GM23248 (cell line): ENCODE data around the gene NDUFAB1. TPM values are rescaled to one million over a fixed set of nuclear protein-coding genes. Genes with fewer than 3 reads are reported as not detected.
"Not testable (repeated sequence)": the region's sequence is repeated elsewhere in the genome, so short reads cannot be mapped to it uniquely, and the experiment has no call there.

Experiments used
- DNase-seq: peaks from one replicate; pipeline ENCODE4 v3.0.0-alpha.2; 2015
- H2AFZ ChIP-seq: fragments of 200-600 bp; sonication (generic); 2 replicates; pipeline ENCODE4 v1.6.1; 2016; ENCODE audit warnings: antibody characterized with exemption
- H3F3A ChIP-seq: fragments of 200-600 bp; sonication (generic); 2 replicates; pipeline ENCODE4 v1.6.1; 2016; ENCODE audit warnings: mild to moderate bottlenecking, antibody characterized with exemption, mixed run types; ENCODE audit not compliant: insufficient read depth
- H3K27ac ChIP-seq: fragments of 200-600 bp; sonication (generic); 2 replicates; pipeline ENCODE4 v1.5.1; 2016; ENCODE audit warnings: mild to moderate bottlenecking
- H3K27me3 ChIP-seq: fragments of 200-600 bp; sonication (generic); replicated peaks from 2 replicates; pipeline ENCODE4 v1.6.1; 2016; ENCODE audit warnings: mild to moderate bottlenecking; ENCODE audit not compliant: insufficient read depth
- H3K36me3 ChIP-seq: fragments of 200-600 bp; sonication (generic); 2 replicates; pipeline ENCODE4 v1.6.1; 2016; ENCODE audit warnings: low read depth, mild to moderate bottlenecking
- H3K4me1 ChIP-seq: fragments of 200-600 bp; sonication (generic); 2 replicates; pipeline ENCODE4 v1.6.1; 2016; ENCODE audit warnings: mild to moderate bottlenecking; ENCODE audit not compliant: insufficient read depth
- H3K4me2 ChIP-seq: fragments of 200-600 bp; sonication (generic); one replicate; pipeline ENCODE4 v1.6.1; 2016; ENCODE audit warnings: mild to moderate bottlenecking; ENCODE audit not compliant: unreplicated experiment
- H3K4me3 ChIP-seq: fragments of 200-600 bp; sonication (generic); 2 replicates; pipeline ENCODE4 v1.5.1; 2016; ENCODE audit warnings: mild to moderate bottlenecking
- H3K79me2 ChIP-seq: fragments of 200-600 bp; sonication (generic); 2 replicates; pipeline ENCODE4 v1.6.1; 2016; ENCODE audit warnings: mild to moderate bottlenecking; ENCODE audit not compliant: insufficient read depth
- H3K9ac ChIP-seq: fragments of 200-600 bp; sonication (generic); 2 replicates; pipeline ENCODE4 v1.6.1; 2016; ENCODE audit warnings: mild to moderate bottlenecking
- H3K9me2 ChIP-seq: fragments of 200-600 bp; sonication (generic); 2 replicates; pipeline ENCODE4 v1.6.1; 2016; ENCODE audit warnings: mixed run types, mild to moderate bottlenecking, moderate library complexity; ENCODE audit not compliant: insufficient read depth
- H3K9me3 ChIP-seq: fragments of 200-600 bp; sonication (generic); one replicate; pipeline ENCODE4 v1.6.1; 2017; ENCODE audit warnings: low read depth
- H4K20me1 ChIP-seq: fragments of 200-600 bp; sonication (generic); 2 replicates; pipeline ENCODE4 v1.6.0; 2016; ENCODE audit not compliant: insufficient read depth
- EZH2 ChIP-seq: fragments of 200-600 bp; sonication (generic); IDR thresholded peaks from 2 replicates; pipeline ENCODE4 v1.6.1; 2018; ENCODE audit warnings: antibody characterized with exemption, mild to moderate bottlenecking; ENCODE audit not compliant: insufficient read depth, poor library complexity, severe bottlenecking
- EZH2phosphoT487 ChIP-seq: fragments of 200-600 bp; sonication (generic); IDR thresholded peaks from 2 replicates; pipeline ENCODE4 v1.6.1; 2018; ENCODE audit warnings: antibody characterized with exemption, moderate library complexity, mild to moderate bottlenecking, low read depth; ENCODE audit not compliant: insufficient read depth
- whole genome bisulfite sequencing, 2 experiments: methylation state at CpG; one replicate each; pipeline ENCODE4 v1.1.6; 2015 to 2017; ENCODE audit warnings: low lambda C conversion rate in 2 of 2, low coverage in 1 of 2; ENCODE audit errors: missing lambda C conversion rate in 2 of 2; 5-methylcytosine and 5-hydroxymethylcytosine counted together
- in situ Hi-C: fragments of 300-500 bp; cut with MboI; formaldehyde crosslinking; loops from 2 replicates; pipeline ENCODE4 v1.15.0; 2020
- polyA plus RNA-seq: library from polyadenylated mRNA; unstranded; fragments of >200 nt; fragmentation: Nextera tagmentation; extraction: Ambion mirVana; gene quantifications from 2 replicates; pipeline ENCODE4 v1.2.1, GENCODE V29; 2016
- total RNA-seq: library from RNA; depleted of rRNA; stranded (reverse); fragments of >200 nt; shearing (Covaris generic); gene quantifications from 2 replicates; pipeline ENCODE4 v1.2.3, GENCODE V29; 2014

Gene NDUFAB1
- total and polyA plus RNA-seq, 2 experiments from 2014 or later = 78.9 to 235 TPM

- H3K36me3 ChIP-seq = peaks cover 15% of the 10 kb centered on the region; the same call in 1 of the 2 replicates
- H3K9me2 ChIP-seq = no peaks in the 10 kb centered on the region
- TF ChIP-seq EZH2phosphoT487 (no peak), EZH2 (no peak)
- no peak overlapping the region for H3K9ac ChIP-seq
- H3K27ac ChIP-seq = no peak overlapping the region
- H3K4me2 ChIP-seq = no peak overlapping the region
- H3F3A ChIP-seq = 0 out of 2 replicates have a peak, but pooled peaks cover 6% of the 10 kb centered on the region
- in situ Hi-C loops = no loop called here
- no peak overlapping the region for H3K4me3 ChIP-seq
- WGBS, 2 experiments = 98% methylated on average over 3 of the region's 3 CpGs
- peaks cover 24% of the 10 kb centered on the region for H3K4me1 ChIP-seq
- H3K79me2 ChIP-seq = peaks cover 96% of the 10 kb centered on the region
- no peaks in the 10 kb centered on the region for H3K27me3 ChIP-seq
- no peak overlapping the region for H2AFZ ChIP-seq
- H3K9me3 ChIP-seq = no peaks in the 10 kb centered on the region
- DNase-seq = no peak
- H4K20me1 ChIP-seq = no peaks in the 10 kb centered on the region; the same call in 1 of the 2 replicates
Measured at GRCh38 chr16:23590181-23590580, 5.9 kb downstream of the NDUFAB1 start.

- H3K4me1 ChIP-seq = peaks cover 17% of the 10 kb centered on the region
- H3K79me2 ChIP-seq = peaks cover 71% of the 10 kb centered on the region
- TF ChIP-seq EZH2 (no peak), EZH2phosphoT487 (no peak)
- peak overlapping the region; percentile 58 for H3K27ac ChIP-seq
- peak overlapping the region; percentile 16 for H3K4me2 ChIP-seq
- H4K20me1 ChIP-seq = no peaks in the 10 kb centered on the region; the same call in 1 of the 2 replicates
- no peaks in the 10 kb centered on the region for H3K9me2 ChIP-seq
- WGBS, 2 experiments = 43 to 53% methylated on average over 5 of the region's 5 CpGs
- no peak overlapping the region for H3K9ac ChIP-seq
- peaks cover 20% of the 10 kb centered on the region; the same call in 1 of the 2 replicates for H3K36me3 ChIP-seq
- H3K9me3 ChIP-seq = no peaks in the 10 kb centered on the region
- H3K27me3 ChIP-seq = no peaks in the 10 kb centered on the region
- DNase-seq = peak; percentile 85
- in situ Hi-C loops = no loop called here
- H2AFZ ChIP-seq = no peak overlapping the region
- H3K4me3 ChIP-seq = no peak overlapping the region
- 0 out of 2 replicates have a peak, but pooled peaks cover 6% of the 10 kb centered on the region for H3F3A ChIP-seq
Measured at GRCh38 chr16:23587726-23588125, 8.4 kb downstream of the NDUFAB1 start.

- Histone ChIP-seq H3K9ac (no peak overlapping the region), H3K4me3 (no peak overlapping the region), H3K79me2 (peaks cover 38% of the 10 kb centered on the region), H3K4me1 (peaks cover 17% of the 10 kb centered on the region), H3F3A (peaks cover 28% of the 10 kb centered on the region), H3K27me3 (no peaks in the 10 kb centered on the region), H3K9me2 (no peaks in the 10 kb centered on the region), H3K9me3 (no peaks in the 10 kb centered on the region), H3K27ac (no peak overlapping the region), H3K4me2 (no peak overlapping the region), H2AFZ (no peak overlapping the region), H3K36me3 (peaks cover 31% of the 10 kb centered on the region), H4K20me1 (no peaks in the 10 kb centered on the region; the same call in 1 of the 2 replicates)
- TF ChIP-seq EZH2 (no peak), EZH2phosphoT487 (no peak)
- in situ Hi-C loops = no loop called here
- no peak for DNase-seq
- WGBS, 2 experiments = 83 to 85% methylated on average over 13 to 14 of the region's 14 CpGs
Measured at GRCh38 chr16:23584186-23585076, 11.7 kb downstream of the NDUFAB1 start.

GRCh38 chr16:23583271-23583670, 12.8 kb downstream of the NDUFAB1 start:
- H3K4me2 ChIP-seq, H3K9me3 ChIP-seq, H3K27ac ChIP-seq, H3K9me2 ChIP-seq, in situ Hi-C loops, H3K9ac ChIP-seq, H3K4me3 ChIP-seq, H2AFZ ChIP-seq, H3K27me3 ChIP-seq, DNase-seq, H4K20me1 ChIP-seq: not testable (repeated sequence)
- Histone ChIP-seq H3K36me3 (peaks cover 28% of the 10 kb centered on the region), H3K79me2 (peaks cover 27% of the 10 kb centered on the region), H3F3A (peaks cover 29% of the 10 kb centered on the region), H3K4me1 (peaks cover 11% of the 10 kb centered on the region)
- WGBS, 2 experiments = 97 to 100% methylated on average over 4 to 19 of the region's 30 CpGs
